GM23248 (cell line): ENCODE measurements around the gene SPOCK2. TPM values are rescaled to one million over a fixed set of nuclear protein-coding genes. Genes with fewer than 3 reads are reported as not detected.

Source experiments
- DNase-seq: peaks from one replicate; pipeline ENCODE4 v3.0.0-alpha.2; 2015
- H2AFZ ChIP-seq: fragments of 200-600 bp; sonication (generic); 2 replicates; pipeline ENCODE4 v1.6.1; 2016; ENCODE audit warnings: antibody characterized with exemption
- H3F3A ChIP-seq: fragments of 200-600 bp; sonication (generic); 2 replicates; pipeline ENCODE4 v1.6.1; 2016; ENCODE audit warnings: mild to moderate bottlenecking, antibody characterized with exemption, mixed run types; ENCODE audit not compliant: insufficient read depth
- H3K27ac ChIP-seq: fragments of 200-600 bp; sonication (generic); 2 replicates; pipeline ENCODE4 v1.5.1; 2016; ENCODE audit warnings: mild to moderate bottlenecking
- H3K27me3 ChIP-seq: fragments of 200-600 bp; sonication (generic); replicated peaks from 2 replicates; pipeline ENCODE4 v1.6.1; 2016; ENCODE audit warnings: mild to moderate bottlenecking; ENCODE audit not compliant: insufficient read depth
- H3K36me3 ChIP-seq: fragments of 200-600 bp; sonication (generic); 2 replicates; pipeline ENCODE4 v1.6.1; 2016; ENCODE audit warnings: low read depth, mild to moderate bottlenecking
- H3K4me1 ChIP-seq: fragments of 200-600 bp; sonication (generic); 2 replicates; pipeline ENCODE4 v1.6.1; 2016; ENCODE audit warnings: mild to moderate bottlenecking; ENCODE audit not compliant: insufficient read depth
- H3K4me2 ChIP-seq: fragments of 200-600 bp; sonication (generic); one replicate; pipeline ENCODE4 v1.6.1; 2016; ENCODE audit warnings: mild to moderate bottlenecking; ENCODE audit not compliant: unreplicated experiment
- H3K4me3 ChIP-seq: fragments of 200-600 bp; sonication (generic); 2 replicates; pipeline ENCODE4 v1.5.1; 2016; ENCODE audit warnings: mild to moderate bottlenecking
- H3K79me2 ChIP-seq: fragments of 200-600 bp; sonication (generic); 2 replicates; pipeline ENCODE4 v1.6.1; 2016; ENCODE audit warnings: mild to moderate bottlenecking; ENCODE audit not compliant: insufficient read depth
- H3K9ac ChIP-seq: fragments of 200-600 bp; sonication (generic); 2 replicates; pipeline ENCODE4 v1.6.1; 2016; ENCODE audit warnings: mild to moderate bottlenecking
- H3K9me2 ChIP-seq: fragments of 200-600 bp; sonication (generic); 2 replicates; pipeline ENCODE4 v1.6.1; 2016; ENCODE audit warnings: mixed run types, mild to moderate bottlenecking, moderate library complexity; ENCODE audit not compliant: insufficient read depth
- H3K9me3 ChIP-seq: fragments of 200-600 bp; sonication (generic); one replicate; pipeline ENCODE4 v1.6.1; 2017; ENCODE audit warnings: low read depth
- H4K20me1 ChIP-seq: fragments of 200-600 bp; sonication (generic); 2 replicates; pipeline ENCODE4 v1.6.0; 2016; ENCODE audit not compliant: insufficient read depth
- EZH2 ChIP-seq: fragments of 200-600 bp; sonication (generic); IDR thresholded peaks from 2 replicates; pipeline ENCODE4 v1.6.1; 2018; ENCODE audit warnings: antibody characterized with exemption, mild to moderate bottlenecking; ENCODE audit not compliant: insufficient read depth, poor library complexity, severe bottlenecking
- EZH2phosphoT487 ChIP-seq: fragments of 200-600 bp; sonication (generic); IDR thresholded peaks from 2 replicates; pipeline ENCODE4 v1.6.1; 2018; ENCODE audit warnings: antibody characterized with exemption, moderate library complexity, mild to moderate bottlenecking, low read depth; ENCODE audit not compliant: insufficient read depth
- WGBS, 2 experiments: methylation state at CpG; one replicate each; pipeline ENCODE4 v1.1.6; 2015 to 2017; ENCODE audit warnings: low lambda C conversion rate in 2 of 2, low coverage in 1 of 2; ENCODE audit errors: missing lambda C conversion rate in 2 of 2; 5-methylcytosine and 5-hydroxymethylcytosine counted together
- in situ Hi-C: fragments of 300-500 bp; cut with MboI; formaldehyde crosslinking; loops from 2 replicates; pipeline ENCODE4 v1.15.0; 2020
- polyA plus RNA-seq: library from polyadenylated mRNA; unstranded; fragments of >200 nt; fragmentation: Nextera tagmentation; extraction: Ambion mirVana; gene quantifications from 2 replicates; pipeline ENCODE4 v1.2.1, GENCODE V29; 2016
- total RNA-seq: library from RNA; depleted of rRNA; stranded (reverse); fragments of >200 nt; shearing (Covaris generic); gene quantifications from 2 replicates; pipeline ENCODE4 v1.2.3, GENCODE V29; 2014

The SPOCK2 gene
- total and polyA plus RNA-seq, 2 experiments from 2014 or later, result 0.04 TPM; not detected in 1

- DNase-seq, result no peak
- Histone ChIP-seq H2AFZ (no peak overlapping the region), H3K4me2 (no peak overlapping the region), H3K4me3 (no peak overlapping the region), H4K20me1 (no peaks in the 10 kb centered on the region), H3K9me3 (no peaks in the 10 kb centered on the region), H3K4me1 (peaks cover 3% of the 10 kb centered on the region; the same call in 1 of the 2 replicates), H3K27me3 (no peaks in the 10 kb centered on the region; the same call in 1 of the 2 replicates), H3F3A (no peaks in the 10 kb centered on the region), H3K36me3 (no peaks in the 10 kb centered on the region), H3K9me2 (no peaks in the 10 kb centered on the region), H3K79me2 (no peaks in the 10 kb centered on the region), H3K27ac (no peak overlapping the region), H3K9ac (no peak overlapping the region)
- 56 to 59% methylated on average over 3 of the region's 3 CpGs for WGBS, 2 experiments
- TF ChIP-seq EZH2 (no peak), EZH2phosphoT487 (no peak)
- in situ Hi-C loops, result no loop called here
Measured at GRCh38 chr10:72050873-72051272, 37.5 kb downstream of the SPOCK2 start.

- Histone ChIP-seq H3K27ac (no peak overlapping the region), H3F3A (no peaks in the 10 kb centered on the region), H3K36me3 (no peaks in the 10 kb centered on the region), H3K9me3 (no peaks in the 10 kb centered on the region), H3K4me1 (peaks cover 3% of the 10 kb centered on the region; the same call in 1 of the 2 replicates), H3K9ac (no peak overlapping the region), H2AFZ (no peak overlapping the region), H3K79me2 (no peaks in the 10 kb centered on the region), H3K27me3 (no peaks in the 10 kb centered on the region), H3K9me2 (no peaks in the 10 kb centered on the region), H3K4me3 (no peak overlapping the region), H4K20me1 (no peaks in the 10 kb centered on the region), H3K4me2 (no peak overlapping the region)
- TF ChIP-seq EZH2phosphoT487 (no peak), EZH2 (no peak)
- in situ Hi-C loops, result loop anchor here (5.0 kb wide), 1 partner anchor 103 kb away; no protein-coding TSS in a partner anchor
- DNase-seq, result peak; percentile 18
- WGBS, 2 experiments, result 70 to 73% methylated on average over 5 of the region's 5 CpGs
Measured at GRCh38 chr10:72049969-72050781, 38.2 kb downstream of the SPOCK2 start.

GRCh38 chr10:72049472-72049871 is 38.9 kb downstream of the SPOCK2 start:
- no peaks in the 10 kb centered on the region for H3K9me2 ChIP-seq
- H3K36me3 ChIP-seq, result no peaks in the 10 kb centered on the region
- H3K27ac ChIP-seq, result no peak overlapping the region
- H3K4me2 ChIP-seq, result no peak overlapping the region
- DNase-seq, result no peak
- no peaks in the 10 kb centered on the region for H4K20me1 ChIP-seq
- H3K79me2 ChIP-seq, result no peaks in the 10 kb centered on the region
- no peak for TF ChIP-seq EZH2phosphoT487
- TF ChIP-seq EZH2, result no peak
- no peaks in the 10 kb centered on the region for H3K27me3 ChIP-seq
- no peak overlapping the region for H3K4me3 ChIP-seq
- in situ Hi-C loops, result loop anchor here (5.0 kb wide), 1 partner anchor 102 kb away; no protein-coding TSS in a partner anchor
- WGBS, 2 experiments, result 24 to 70% methylated on average over 1 of the region's 1 CpG
- no peak overlapping the region for H2AFZ ChIP-seq
- no peak overlapping the region for H3K9ac ChIP-seq
- H3K4me1 ChIP-seq, result peaks cover 3% of the 10 kb centered on the region; the same call in 1 of the 2 replicates
- no peaks in the 10 kb centered on the region for H3F3A ChIP-seq
- no peaks in the 10 kb centered on the region for H3K9me3 ChIP-seq

- DNase-seq, result peak; percentile 89
- no peak overlapping the region for H3K4me2 ChIP-seq
- no peaks in the 10 kb centered on the region for H3F3A ChIP-seq
- no peak for TF ChIP-seq EZH2
- TF ChIP-seq EZH2phosphoT487, result no peak
- no peak overlapping the region for H3K9ac ChIP-seq
- no peaks in the 10 kb centered on the region for H4K20me1 ChIP-seq
- no peaks in the 10 kb centered on the region for H3K36me3 ChIP-seq
- no peak overlapping the region for H3K27ac ChIP-seq
- H2AFZ ChIP-seq, result peak overlapping the region; percentile 57; the same call in 1 of the 2 replicates
- no peak overlapping the region for H3K4me3 ChIP-seq
- peaks cover 3% of the 10 kb centered on the region; the same call in 1 of the 2 replicates for H3K4me1 ChIP-seq
- in situ Hi-C loops, result loop anchor here (5.0 kb wide), 1 partner anchor 101 kb away; no protein-coding TSS in a partner anchor
- no peaks in the 10 kb centered on the region for H3K9me3 ChIP-seq
- 23 to 25% methylated on average over 12 of the region's 12 CpGs for WGBS, 2 experiments
- no peaks in the 10 kb centered on the region for H3K9me2 ChIP-seq
- H3K79me2 ChIP-seq, result no peaks in the 10 kb centered on the region
- no peaks in the 10 kb centered on the region for H3K27me3 ChIP-seq
Measured at GRCh38 chr10:72048450-72049124, 39.8 kb downstream of the SPOCK2 start.
